ENCODE data around the gene AP1S3. TPM values are rescaled to one million over a fixed set of nuclear protein-coding genes. Genes with fewer than 3 reads are reported as not detected.

Gene AP1S3
- total and polyA plus RNA-seq, 2 of the 4 experiments (the other 2 are of a cell fraction), result 2.5 to 4.1 TPM

- no peak overlapping the region for H2AFZ ChIP-seq (replicated peaks; ENCODE audit: low read length, poor library complexity)
- H3K4me2 ChIP-seq (ENCODE audit: low read depth, low read length), result no peak overlapping the region
- H2AK5ac ChIP-seq (ENCODE audit: low read depth, low read length), result no peak overlapping the region
- H3K4ac ChIP-seq (ENCODE audit: low read depth, low read length), result no peak overlapping the region
- H3K56ac ChIP-seq (ENCODE audit: extremely low read depth, insufficient read depth, low read length), result no peak overlapping the region
- H2BK5ac ChIP-seq (ENCODE audit: low read depth, low read length, poor library complexity, severe bottlenecking), result no peak overlapping the region
- no peaks in the 10 kb centered on the region; the same call in 1 of the 2 replicates for H3K27me3 ChIP-seq (ENCODE audit: control insufficient read depth, insufficient read depth, low read length)
- no peak overlapping the region for H3K18ac ChIP-seq (ENCODE audit: low read depth, low read length)
- H2BK20ac ChIP-seq (ENCODE audit: low read depth, low read length), result no peak overlapping the region
- H3K79me1 ChIP-seq (ENCODE audit: low read depth in 1 of 2, low read length in 2 of 2), result no peaks in the 10 kb centered on the region; a peak in 1 of 4 replicates
- no peak overlapping the region for H2BK15ac ChIP-seq (ENCODE audit: low read depth, low read length)
- peak overlapping the region; percentile 25 for H2AK9ac ChIP-seq (replicated peaks; ENCODE audit: low read depth, low read length, poor library complexity)
- H2BK120ac ChIP-seq (ENCODE audit: low read depth, low read length), result no peak overlapping the region
- peaks cover 1% of the 10 kb centered on the region; the same call in 1 of the 2 replicates for H3K4me1 ChIP-seq (ENCODE audit: control insufficient read depth, insufficient read depth, low read length)
- no peak overlapping the region for H3K4me3 ChIP-seq (ENCODE audit: insufficient read depth, low read depth, low read length)
- no peak for TF ChIP-seq RAD21 (IDR thresholded peaks at IDR 0.05; ENCODE audit: low read length)
- TF ChIP-seq ELK1 (IDR thresholded peaks at IDR 0.05; ENCODE audit: borderline replicate concordance, low read depth, low read length), result no peak
- no peak for TF ChIP-seq BHLHE40 (IDR thresholded peaks at IDR 0.05; ENCODE audit: low read depth, low read length)
- TF ChIP-seq RFX5 (IDR thresholded peaks at IDR 0.05; ENCODE audit: low read depth, low read length), result no peak
- no peak for TF ChIP-seq NFE2L2 (IDR thresholded peaks at IDR 0.05; ENCODE audit: low read depth, low read length)
- no peak for TF ChIP-seq MXI1 (IDR thresholded peaks at IDR 0.05; ENCODE audit: borderline replicate concordance, low read depth, low read length)
- TF ChIP-seq CEBPB (IDR thresholded peaks at IDR 0.05; ENCODE audit: low read depth, low read length), result no peak
- no peak for TF ChIP-seq USF2 (IDR thresholded peaks at IDR 0.05; ENCODE audit: low read depth, low read length)
- TF ChIP-seq POLR2A (IDR thresholded peaks at IDR 0.05; ENCODE audit: low read depth, low read length), result no peak
- no peak for TF ChIP-seq RCOR1 (IDR thresholded peaks at IDR 0.05; ENCODE audit: insufficient replicate concordance, low read length)
- TF ChIP-seq CTCF (conservative IDR thresholded peaks at IDR 0.05; ENCODE audit: low read depth, low read length), result no peak
- TF ChIP-seq FOS (IDR thresholded peaks at IDR 0.05; ENCODE audit: low read depth, low read length), result no peak
- no peak for TF ChIP-seq MAZ (IDR thresholded peaks at IDR 0.05; ENCODE audit: borderline replicate concordance, low read depth, low read length)
- no peak for TF ChIP-seq CHD1 (IDR thresholded peaks at IDR 0.05; ENCODE audit: low read depth, low read length)
- no peak overlapping the region for H3K27ac ChIP-seq (ENCODE audit: insufficient read depth, low read length)
- no peak overlapping the region for H4K91ac ChIP-seq (ENCODE audit: insufficient read depth, low read depth, low read length)
- in situ Hi-C loops (cut with MboI; ENCODE audit: low sequenced_read_pairs), result no loop called here
- no peak overlapping the region for H4K5ac ChIP-seq (ENCODE audit: low read depth, low read length)
- dilution Hi-C loops (cut with HindIII; ENCODE audit: low sequenced_read_pairs, unreplicated experiment), result no loop called here
- ATAC-seq (ENCODE audit: low read depth) (no peak), DNase-seq (no peak)
- H3K9me1 ChIP-seq (ENCODE audit: insufficient read depth, low read length), result no peaks in the 10 kb centered on the region
- intact Hi-C loops (cut with micrococcal nuclease), result no loop called here
- no peaks in the 10 kb centered on the region for H3K36me3 ChIP-seq (ENCODE audit: control insufficient read depth, insufficient read depth, low read length)
- H4K8ac ChIP-seq (ENCODE audit: low read depth in 2 of 2, low read length in 2 of 2), result no peak overlapping the region
- H3K14ac ChIP-seq (replicated peaks; ENCODE audit: low read depth, low read length), result no peak overlapping the region
- H3K23ac ChIP-seq (ENCODE audit: low read depth, low read length), result no peak overlapping the region
- no CpG with 5 or more reads among the region's 13 CpGs for WGBS, 2 experiments (ENCODE audit: extremely low coverage in 2 of 2, insufficient read length in 1 of 2)
- no peak overlapping the region for H3K9ac ChIP-seq (ENCODE audit: low read depth, low read length)
- no peaks in the 10 kb centered on the region for H4K20me1 ChIP-seq (ENCODE audit: insufficient read depth, low read length)
- H3K9me3 ChIP-seq (ENCODE audit: control insufficient read depth, insufficient read depth, low read length), result no peaks in the 10 kb centered on the region
- CTCF ChIA-PET, result interaction anchor here (0.6 to 1.1 kb wide), 2 partner anchors 17 to 18 kb away, joined by 3 read pairs; no protein-coding TSS in a partner anchor
- POLR2A ChIA-PET (ENCODE audit: unreplicated experiment), result no interaction called here
- BruUV-seq (replicated peaks), result no TSS peak
Measured at GRCh38 chr2:223815884-223816570, 21.4 kb downstream of the AP1S3 start.

Data from IMR-90 (cell line).